Transverse colon (tissue), 3 donors: ENCODE results near the gene PC.

Experiments
- POLR2A ChIP-seq: fragments of 450-650 bp; IDR thresholded peaks from one replicate; pipeline ENCODE4 v1.6.1; 2016; ENCODE audit warnings: antibody characterized with exemption, mild to moderate bottlenecking, moderate library complexity
- TF ChIP-seq, protein P1 (sequence below), 5 experiments: fragments of 200-600 bp in 3 of 5; fragments of 450-650 bp in 2 of 5; sonication (generic) in 3 of 5; IDR thresholded peaks; 1 replicate in 2 of 5; 2 replicates in 3 of 5; pipeline ENCODE4 v1.5.1; 2016 to 2017; ENCODE audit warnings: antibody characterized with exemption in 5 of 5, inconsistent platforms in 3 of 5, mild to moderate bottlenecking in 2 of 5, moderate library complexity in 1 of 5

DNA sequence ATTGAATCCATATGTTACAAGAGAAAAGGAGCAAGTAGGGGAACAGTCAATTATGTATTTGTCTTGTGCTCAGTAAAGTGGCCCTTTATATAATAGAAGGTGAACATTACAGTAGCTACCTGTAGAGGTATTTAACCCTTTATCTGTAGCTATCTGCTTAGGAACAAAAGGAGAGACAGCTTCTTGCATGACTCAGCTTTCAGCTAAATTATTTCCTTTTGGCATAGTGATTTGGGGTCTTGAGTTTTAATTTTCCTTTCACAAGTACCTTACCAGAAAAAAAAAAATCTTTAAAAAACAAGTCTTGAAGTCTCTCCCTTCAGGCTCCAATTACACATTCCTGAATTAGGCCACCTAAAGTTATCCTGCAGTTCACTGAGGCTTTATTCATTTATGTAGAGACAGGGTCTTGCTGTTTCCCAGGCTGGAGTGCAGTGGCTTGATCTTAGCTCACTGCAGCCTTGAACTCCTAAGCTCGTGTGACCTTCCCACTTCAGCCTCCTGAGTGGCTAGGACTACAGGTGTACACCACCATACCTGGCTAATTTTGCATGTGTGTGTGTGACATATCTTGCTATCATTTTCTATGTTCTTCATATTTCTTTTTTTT lies 147.5 kb downstream of the PC start:
- no peak for TF ChIP-seq POLR2A
- TF ChIP-seq, protein P1, sequence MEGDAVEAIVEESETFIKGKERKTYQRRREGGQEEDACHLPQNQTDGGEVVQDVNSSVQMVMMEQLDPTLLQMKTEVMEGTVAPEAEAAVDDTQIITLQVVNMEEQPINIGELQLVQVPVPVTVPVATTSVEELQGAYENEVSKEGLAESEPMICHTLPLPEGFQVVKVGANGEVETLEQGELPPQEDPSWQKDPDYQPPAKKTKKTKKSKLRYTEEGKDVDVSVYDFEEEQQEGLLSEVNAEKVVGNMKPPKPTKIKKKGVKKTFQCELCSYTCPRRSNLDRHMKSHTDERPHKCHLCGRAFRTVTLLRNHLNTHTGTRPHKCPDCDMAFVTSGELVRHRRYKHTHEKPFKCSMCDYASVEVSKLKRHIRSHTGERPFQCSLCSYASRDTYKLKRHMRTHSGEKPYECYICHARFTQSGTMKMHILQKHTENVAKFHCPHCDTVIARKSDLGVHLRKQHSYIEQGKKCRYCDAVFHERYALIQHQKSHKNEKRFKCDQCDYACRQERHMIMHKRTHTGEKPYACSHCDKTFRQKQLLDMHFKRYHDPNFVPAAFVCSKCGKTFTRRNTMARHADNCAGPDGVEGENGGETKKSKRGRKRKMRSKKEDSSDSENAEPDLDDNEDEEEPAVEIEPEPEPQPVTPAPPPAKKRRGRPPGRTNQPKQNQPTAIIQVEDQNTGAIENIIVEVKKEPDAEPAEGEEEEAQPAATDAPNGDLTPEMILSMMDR (IDR thresholded peaks at IDR 0.05), result no peak
